HG03135 (cell line): Measurements from ENCODE around the gene FBXL7.

Source experiments
- ATAC-seq: cut with Tn5 transposase; IDR thresholded peaks from one replicate; pipeline ENCODE4 v1.9.1; 2021; ENCODE audit warnings: mild to moderate bottlenecking, moderate library complexity; ENCODE audit not compliant: unreplicated experiment

Gene FBXL7

DNA sequence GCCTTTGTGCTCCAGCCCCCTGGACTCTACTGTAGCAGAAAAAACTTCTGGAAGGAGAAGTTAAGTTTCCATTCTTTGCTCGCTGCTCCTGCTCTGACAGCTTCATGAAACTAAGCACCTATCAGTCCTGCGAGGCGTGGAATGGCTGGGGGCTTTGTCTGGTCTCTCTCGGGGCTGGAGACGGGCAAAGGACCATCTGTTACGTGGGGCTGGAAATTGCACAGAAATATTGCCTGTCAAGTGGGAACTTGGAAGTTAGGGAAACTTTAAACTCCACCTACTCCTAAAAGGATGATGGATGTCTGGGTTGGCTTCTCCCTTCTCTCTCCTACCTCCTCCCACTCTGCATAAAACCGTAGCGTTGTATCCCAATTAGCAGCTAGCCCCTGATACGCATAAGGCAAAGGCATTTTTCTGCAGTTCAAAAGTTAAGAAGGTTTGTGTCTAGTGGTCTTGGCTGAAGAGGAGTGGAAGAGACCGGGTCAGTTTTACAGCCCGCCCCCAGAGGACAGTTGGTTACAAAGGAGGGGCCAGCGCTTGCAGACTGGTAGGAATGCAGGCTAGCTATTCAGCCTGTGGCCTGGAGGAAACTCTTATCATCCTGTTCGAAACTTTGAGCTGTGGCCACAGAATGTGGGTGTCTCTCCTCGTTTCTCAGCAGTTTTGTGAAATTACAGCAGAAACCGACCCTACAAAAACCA lies 1.3 kb downstream of the FBXL7 start:
- no peak for ATAC-seq

DNA sequence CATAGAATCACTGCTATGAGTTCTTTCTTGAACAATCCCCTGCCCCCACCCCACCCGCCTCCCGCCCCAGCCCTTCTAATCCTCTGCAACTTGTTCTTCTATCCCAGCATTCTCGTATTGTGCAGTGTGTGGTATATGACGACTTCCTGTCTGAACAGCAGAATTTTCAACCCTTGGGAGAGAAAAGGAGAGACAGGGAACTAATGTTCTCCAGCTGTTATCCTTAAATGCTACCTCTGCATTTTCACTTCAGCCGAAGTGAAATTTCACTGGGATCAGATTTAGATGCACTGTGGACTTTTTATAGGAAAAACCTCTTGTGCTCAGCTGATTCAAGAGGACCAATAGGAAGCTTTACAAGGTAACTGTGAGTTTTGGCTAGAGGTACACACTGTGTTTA lies 2.2 kb downstream of the FBXL7 start:
- ATAC-seq, result no peak

DNA sequence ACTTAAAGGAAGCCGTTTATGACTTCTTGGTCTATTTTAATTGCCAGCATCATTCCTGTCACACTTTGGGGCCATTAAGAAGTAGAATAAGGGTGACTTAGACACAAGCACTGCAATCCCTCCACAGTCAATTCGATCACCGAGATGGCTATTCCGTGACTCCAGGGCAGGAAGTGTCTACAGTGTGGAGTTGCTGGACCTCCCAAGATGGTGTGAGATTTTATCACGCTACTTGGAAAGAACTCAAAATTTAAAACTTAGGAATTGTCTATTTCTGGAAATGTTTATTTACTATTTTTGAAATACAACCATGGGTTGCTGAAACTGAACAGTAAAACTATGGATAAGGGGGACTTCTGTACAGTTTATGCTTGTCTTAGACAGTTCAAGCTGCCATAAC lies 6.2 kb downstream of the FBXL7 start:
- no peak for ATAC-seq

DNA sequence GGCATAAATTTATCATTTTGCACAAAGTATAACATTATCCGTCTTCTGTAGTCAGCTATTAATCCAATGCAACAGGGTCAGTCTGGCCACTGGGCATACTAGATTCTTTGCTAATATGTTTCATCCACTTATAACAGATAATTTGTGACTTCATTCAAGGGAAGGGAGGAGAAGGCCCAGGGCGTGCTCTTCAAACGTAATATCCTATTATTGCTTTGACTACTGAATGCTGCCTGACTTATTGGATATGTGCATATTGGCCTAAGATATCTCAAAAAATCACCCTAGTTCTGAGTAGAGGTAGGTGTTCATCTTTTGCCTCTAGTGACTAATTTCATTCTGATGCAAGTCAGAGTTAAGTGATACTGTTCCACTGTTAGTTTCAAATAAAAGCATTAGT lies 6.9 kb downstream of the FBXL7 start:
- no peak for ATAC-seq

DNA sequence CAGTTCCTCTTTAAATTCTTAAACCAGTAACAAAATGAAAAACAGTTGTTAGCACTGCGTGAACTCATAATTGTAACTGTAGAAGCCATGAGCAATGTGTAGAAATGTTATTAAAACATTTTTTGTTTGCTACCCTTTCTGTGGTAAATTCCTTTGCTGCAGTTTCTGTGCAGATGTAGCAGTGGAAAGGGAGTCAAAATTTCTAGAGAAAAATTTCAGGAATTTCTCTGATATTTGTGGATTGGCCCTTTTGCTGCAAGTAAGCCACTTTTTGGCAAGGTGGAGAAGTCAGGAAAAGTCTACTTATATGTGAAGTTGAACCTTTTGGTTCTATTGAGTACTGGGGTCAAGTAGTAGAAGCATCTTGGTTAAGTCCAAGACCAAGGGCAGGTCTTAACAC lies 10.1 kb downstream of the FBXL7 start:
- ATAC-seq, result no peak

DNA sequence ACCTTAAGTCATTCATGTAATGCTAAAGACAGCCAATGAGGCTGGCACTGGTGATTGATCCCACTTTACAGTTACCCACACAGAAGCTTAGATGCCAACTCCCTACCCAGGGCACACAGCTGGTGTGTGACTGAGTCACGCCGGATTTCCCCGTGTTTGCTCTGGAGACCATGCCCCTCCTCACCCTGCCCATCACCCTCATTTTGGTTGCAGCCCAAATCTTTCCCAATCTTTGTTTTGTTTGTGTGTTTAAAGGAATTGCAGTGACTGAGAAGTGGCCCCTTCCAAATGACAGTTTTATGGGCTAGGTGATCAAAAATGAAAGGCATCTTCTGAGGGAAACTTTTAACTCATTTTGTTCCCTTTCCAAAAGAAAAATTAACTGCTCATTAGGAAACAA lies 10.9 kb downstream of the FBXL7 start:
- no peak for ATAC-seq

DNA sequence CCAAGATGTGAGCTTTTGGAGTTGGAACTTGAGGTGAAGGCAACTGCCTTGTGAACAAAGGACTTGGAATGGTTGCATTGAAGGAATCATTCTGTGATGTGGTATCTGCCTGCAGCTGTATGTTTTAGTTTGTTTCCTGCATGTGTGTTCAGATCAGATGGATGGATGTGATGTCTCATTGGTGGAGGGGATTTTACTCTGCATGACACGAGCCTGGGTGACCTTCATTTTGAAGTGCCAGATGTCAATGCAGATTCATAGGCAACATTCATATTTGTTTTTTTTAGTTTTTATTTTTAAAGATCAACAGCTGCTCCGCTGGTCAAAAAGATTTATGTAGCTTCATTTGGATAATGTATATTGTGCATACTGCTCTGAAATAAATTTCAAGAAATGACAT lies 13.5 kb downstream of the FBXL7 start:
- no peak for ATAC-seq

DNA sequence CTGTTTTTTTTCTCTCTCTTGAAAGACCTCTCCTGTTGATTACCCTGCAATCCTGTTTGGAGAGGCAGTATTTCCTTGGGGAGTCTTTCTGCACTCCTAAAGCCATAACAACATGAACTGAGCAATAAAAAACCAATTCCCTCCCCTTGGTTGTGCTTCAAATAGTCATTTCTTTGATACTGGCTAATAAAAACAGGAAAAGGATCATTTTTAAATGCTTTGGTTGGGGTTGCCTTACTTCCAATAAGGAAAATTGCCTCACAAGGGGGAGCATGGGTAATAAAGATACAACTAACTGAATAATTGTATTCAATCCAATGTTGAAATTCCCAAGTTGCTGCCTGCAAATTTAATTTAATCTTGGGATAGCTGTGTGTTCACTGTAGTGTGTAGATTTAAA lies 13.9 kb downstream of the FBXL7 start:
- no peak for ATAC-seq

DNA sequence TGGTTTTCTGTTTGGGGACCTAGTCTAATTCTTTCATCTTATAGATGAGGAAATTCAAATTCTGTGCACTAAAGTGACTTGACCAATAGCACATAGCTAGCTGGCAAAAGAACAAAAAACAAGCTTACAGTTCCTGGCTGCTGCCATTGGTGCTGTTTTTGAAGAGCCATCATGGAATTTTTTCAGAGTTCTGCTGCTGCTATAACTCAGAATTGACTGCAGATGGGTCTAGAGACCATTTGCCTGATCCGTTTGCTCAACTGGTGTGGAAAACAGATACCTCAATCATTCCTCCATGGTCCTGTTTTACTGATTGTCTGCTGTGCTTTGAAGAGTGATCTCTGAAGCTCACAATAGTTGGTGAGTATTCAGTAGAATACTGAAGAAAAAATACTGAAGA lies 15.2 kb downstream of the FBXL7 start:
- no peak for ATAC-seq

DNA sequence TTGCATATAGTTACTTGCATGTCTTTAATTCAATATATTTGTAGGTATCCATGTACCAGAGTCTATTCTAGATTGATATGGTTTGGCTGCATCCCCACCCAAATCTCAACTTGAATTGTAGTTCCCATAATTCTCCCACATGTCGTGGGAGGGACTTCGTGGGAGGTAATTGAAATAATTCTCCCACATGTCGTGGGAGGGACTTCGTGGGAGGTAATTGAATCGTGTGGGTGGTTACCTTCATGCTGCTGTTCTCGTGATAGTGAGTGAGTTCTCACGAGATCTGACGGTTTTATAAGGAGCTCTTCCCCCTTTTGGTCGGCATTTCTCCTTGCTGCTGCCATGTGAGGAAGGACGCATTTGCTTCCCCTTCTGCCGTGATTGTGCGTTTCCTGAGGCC lies 16.5 kb downstream of the FBXL7 start:
- ATAC-seq, result no peak

DNA sequence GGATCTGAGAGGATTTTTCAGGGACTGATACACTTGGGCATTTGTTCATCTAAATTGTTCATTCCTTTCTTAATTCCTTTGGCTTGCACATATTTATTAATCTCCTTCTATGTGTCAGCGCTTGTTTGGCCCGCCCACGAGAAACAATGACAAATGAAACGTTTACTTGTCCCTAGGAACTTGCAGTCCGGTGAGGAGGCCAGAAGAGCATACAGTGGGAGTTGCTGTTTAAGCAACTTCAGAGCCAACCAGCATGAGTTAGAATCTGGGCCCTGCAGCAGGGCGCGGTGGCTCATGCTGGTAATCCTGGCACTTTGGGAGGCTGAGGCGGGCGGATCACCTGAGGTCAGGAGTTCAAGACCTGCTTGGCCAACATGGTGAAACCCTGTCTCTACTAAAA lies 18.8 kb downstream of the FBXL7 start:
- no peak for ATAC-seq

DNA sequence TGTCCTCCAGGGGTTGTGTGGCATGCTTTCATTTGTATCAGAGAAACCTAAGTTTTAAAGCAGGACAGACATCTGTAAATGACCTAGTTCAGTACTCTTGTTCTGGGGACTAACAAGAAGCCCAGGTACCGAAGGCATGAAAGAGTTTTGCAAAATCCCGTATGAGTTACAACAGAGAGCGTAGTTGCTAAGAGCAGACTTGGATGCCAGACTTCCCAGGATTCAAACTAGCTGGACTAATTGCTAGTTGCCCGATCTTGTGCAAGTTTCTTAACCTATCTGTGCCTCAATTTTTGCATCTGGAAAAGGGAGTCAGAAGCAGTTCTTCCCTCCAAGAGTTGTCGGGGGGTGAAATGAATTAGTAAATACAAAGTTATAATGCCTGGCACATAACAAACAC lies 20.9 kb downstream of the FBXL7 start:
- ATAC-seq, result no peak

DNA sequence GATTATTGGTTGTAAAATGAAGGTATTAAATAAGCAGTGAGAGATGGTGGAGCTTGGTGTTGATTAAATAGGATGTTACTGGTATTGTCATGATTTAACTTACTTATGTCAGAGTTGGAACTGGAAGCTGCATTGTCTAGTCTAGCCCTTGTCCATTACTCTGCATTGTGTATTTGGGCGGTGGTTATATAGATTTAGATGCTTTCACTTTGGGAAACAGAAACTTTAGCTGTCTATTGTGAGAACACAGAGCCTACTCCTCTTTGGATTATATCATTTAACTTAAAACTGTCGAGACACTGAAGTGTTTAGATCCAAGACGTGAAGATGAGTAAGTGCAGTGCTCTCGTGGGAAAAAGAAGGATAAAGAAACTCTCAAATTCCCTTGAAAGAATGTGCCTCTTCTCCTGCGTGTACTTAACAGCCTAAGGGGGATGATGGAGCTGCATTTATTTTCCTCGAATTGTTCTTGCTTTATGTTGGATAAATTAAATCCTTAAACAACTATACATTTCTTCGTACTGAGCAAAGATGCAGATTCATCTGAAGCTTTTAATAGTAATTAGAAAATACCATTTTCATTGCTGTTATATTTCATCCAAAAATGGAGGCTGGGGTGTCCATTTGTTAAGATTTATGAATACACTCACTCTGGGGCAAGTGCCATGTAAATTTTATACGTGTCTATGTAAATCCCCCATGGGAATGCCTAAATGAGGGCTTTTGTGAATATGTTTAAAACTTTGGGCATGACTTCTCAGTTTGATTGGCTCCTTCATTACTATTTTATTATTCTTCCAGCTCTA lies 21.6 kb downstream of the FBXL7 start:
- no peak for ATAC-seq

DNA sequence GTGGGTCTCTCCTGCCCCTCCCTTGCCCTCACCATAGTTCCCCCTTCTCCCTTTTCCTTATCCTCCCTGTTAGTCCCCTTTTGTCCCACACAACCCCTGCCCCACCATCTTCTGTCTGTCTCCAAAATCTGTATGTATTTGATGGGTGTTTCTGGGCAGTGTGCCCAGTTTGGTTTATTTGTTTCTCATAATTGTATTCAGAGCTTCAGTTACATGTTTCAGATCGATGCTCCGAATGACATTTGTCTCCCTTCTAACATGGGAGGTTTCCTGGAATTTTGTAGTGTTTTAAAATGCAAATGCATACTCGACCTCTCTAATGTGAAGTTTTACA lies 22.2 kb downstream of the FBXL7 start:
- no peak for ATAC-seq

DNA sequence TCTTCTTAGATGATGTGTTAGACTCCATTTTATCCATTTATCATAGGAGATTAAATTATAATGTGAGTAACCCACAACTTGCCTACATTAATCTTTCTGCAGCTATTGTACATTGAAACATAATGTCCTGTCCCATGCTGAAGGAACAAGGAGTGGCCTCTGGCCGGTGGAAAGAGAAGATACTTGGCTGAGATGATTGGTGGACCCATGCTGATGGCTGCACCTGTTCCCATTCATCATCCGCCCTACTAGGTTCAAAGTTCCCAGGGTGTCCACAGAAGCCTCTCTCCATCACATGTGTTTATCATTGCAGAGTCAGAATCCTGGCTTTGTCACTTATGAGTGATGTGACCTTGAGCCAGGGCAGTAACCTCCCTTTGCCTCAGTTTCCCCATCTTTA lies 24.7 kb downstream of the FBXL7 start:
- no peak for ATAC-seq

DNA sequence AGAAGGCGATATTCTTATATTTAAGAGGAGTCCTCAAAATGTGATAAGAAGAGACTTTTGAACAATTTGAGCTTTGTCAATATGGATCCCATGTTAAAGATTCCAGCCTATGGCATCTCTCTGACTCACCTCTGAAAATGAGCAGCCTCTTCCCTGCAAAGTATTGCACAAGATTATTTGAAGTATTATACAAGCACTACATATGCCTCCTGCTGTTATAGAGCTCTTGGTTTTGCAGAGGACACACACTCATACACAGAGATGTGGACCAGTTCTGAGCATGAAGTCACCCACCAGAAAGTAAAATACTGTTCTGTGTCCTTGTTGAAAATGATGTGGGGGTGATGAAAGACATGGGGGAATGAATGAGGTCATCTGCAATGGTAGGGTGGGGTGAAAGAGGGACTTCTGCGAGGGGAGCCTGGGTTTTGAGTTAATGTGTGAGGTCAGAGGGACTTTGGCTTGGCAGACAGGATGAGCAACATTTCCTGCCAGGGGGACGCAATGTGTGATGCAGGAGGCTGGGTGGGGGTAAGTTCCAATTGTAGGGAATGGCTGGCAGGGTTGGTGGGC lies 25.8 kb downstream of the FBXL7 start:
- no peak for ATAC-seq

DNA sequence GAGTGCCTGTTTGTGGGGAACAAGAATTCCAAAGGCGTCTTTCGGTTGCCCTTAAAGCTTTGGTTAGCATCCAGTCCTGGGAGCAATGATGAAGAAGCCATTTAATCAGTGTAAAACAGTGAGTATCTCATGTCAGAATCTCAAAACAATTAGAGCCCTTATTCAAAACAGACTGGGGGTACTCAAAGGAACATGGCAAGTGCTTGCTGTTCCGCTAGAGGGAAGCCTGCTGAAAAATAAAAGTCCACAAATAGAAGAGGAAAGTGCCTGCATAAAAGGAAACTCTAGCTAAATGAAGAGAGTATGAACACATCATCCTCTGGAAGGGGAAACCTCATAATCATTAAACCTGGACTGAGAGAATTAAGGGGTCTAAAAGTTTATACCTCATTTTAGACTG lies 26.4 kb downstream of the FBXL7 start:
- no peak for ATAC-seq

DNA sequence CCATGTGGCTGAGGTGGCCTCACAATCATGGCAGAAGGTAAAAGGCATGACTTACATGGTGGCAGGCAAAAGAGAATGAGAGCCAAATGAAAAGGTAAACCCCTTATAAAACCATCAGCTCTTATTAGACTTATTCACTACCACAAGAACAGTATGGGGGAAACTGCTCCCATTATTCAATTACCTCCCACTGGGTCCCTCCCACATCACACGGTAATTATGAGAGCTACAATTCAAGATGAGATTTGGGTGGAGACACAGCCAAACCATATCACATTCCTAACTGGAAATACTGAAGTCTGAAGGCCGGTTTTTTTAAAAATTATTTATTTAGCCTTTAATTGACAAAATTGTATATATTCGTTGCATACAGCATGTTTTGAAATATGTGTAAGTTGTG lies 28.5 kb downstream of the FBXL7 start:
- no peak for ATAC-seq

DNA sequence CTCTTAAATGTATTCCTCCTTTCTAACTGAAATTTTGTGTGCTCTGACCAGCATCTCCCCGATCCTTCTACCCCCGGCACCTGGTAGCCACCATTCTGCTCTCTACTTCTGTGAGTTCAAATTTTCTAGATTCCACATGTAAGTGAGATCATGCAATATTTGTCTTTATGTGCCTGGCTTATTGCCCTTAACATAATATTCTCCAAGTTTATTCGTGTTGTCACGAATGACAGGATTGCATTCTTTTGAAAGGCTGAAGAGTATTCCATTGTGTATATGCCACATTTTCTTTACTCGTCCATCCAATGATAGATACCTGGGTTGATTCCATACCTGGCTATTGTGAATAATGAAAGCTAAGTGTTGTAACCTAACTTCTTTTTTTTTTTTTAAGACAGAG lies 29.0 kb downstream of the FBXL7 start:
- ATAC-seq, result no peak

DNA sequence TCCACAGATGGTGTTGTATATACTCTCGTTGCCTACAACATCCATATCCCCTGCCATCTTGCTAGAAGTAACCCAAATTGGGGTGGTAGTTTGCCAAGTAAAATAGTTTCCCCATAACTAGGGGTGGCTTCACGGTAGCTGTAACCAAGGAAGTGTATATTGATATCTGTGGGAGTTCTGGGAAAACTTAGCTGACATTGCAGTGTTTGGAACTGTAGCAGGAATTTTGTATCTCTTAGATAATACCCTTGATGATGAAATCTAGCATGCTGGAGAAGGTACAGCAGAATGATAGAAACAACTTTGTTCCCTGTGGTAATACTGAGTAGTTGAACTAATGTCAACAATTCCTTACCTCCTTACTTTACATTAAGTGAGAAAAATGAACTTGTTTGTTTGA lies 29.8 kb downstream of the FBXL7 start:
- no peak for ATAC-seq

DNA sequence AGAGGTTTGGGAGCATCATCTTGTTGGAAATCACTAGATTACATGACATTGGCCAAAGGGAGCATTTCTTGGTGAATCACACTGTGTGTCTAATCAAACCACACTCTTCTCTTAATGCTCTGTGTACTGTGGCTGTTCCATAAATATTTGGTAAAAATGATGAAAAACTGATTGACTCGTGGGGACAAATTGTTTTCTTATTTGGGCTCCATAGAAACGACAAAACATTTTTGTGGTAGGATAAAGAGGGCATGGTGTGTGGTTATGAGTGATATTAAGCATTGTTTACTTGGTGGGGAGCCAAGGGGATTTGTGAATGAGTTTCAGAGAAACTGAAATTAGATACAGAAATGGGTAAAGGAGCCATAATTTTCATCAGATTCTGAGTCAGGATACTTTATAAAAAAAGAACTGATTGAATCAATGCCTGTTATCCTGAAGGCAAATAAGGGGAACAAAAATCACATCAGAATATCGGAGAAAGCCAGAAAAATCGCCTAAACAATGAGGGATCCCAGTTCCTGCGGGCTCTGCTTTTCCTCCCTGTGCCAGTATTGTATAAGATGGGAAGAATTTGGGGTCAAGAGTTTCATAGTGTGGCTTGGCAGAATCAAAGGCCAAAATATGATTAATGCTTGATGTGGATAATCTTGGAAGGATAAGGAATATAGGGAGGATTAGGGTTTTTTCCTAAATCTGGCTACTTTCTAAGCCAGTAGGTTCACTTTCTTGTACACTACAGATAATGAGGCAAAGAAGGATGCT lies 33.3 kb downstream of the FBXL7 start:
- ATAC-seq, result no peak

DNA sequence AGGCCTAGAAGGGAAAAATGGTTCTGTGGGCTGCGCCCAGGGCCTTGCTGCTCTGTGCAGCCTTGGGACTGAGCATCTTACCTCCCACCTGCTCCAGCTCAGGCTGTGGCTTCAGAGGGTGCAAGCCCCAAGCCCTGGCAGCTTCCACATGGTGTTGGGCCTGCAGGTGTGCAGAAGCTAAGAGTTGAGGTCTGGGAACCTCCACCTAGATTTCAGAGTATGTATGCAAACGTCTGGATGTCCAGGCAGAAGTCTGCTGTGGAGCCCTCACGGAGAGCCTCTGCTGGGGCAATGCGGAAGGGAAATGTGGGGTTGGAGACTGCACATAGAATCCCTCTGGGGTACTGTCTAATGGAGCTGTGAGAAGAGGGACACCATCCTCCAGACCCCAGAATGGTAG lies 36.0 kb downstream of the FBXL7 start:
- no peak for ATAC-seq
